Uterus (tissue), 2 donors: ENCODE measurements around the gene AUTS2.

ENCODE experiments used
- POLR2A ChIP-seq, 2 donors: fragments of 450-650 bp; IDR thresholded peaks; one replicate each; pipeline ENCODE4 v1.6.1; 2016; ENCODE audit warnings: antibody characterized with exemption in 2 of 2, mild to moderate bottlenecking in 1 of 2, moderate library complexity in 1 of 2
- TF ChIP-seq, protein P1 (sequence below), 4 experiments: fragments of 200-600 bp in 2 of 4; fragments of 450-650 bp in 2 of 4; sonication (generic) in 2 of 4; IDR thresholded peaks; one replicate each; pipeline ENCODE4 v1.5.1; 2016 to 2019; ENCODE audit warnings: antibody characterized with exemption in 4 of 4, mild to moderate bottlenecking in 2 of 4, moderate library complexity in 1 of 4

DNA sequence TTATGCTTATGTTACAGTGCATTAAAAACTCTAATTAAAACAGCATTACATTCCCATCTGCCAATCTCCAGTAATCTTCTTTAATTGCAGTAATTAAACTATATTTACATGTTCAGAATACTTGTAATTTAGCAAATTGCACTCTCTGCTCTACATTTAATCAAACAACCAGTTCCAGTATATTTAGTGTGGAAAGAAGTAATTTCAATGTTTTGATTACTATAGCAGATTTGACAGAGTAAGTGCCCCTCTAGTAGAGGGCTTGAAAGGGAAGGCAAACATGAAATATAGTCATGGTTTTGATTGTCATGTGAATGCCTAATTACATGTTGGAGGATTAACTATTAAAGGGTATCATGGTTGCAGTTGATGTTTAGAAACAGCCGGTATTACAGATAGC, 739.7 kb downstream of the AUTS2 start:
- TF ChIP-seq, protein P1, sequence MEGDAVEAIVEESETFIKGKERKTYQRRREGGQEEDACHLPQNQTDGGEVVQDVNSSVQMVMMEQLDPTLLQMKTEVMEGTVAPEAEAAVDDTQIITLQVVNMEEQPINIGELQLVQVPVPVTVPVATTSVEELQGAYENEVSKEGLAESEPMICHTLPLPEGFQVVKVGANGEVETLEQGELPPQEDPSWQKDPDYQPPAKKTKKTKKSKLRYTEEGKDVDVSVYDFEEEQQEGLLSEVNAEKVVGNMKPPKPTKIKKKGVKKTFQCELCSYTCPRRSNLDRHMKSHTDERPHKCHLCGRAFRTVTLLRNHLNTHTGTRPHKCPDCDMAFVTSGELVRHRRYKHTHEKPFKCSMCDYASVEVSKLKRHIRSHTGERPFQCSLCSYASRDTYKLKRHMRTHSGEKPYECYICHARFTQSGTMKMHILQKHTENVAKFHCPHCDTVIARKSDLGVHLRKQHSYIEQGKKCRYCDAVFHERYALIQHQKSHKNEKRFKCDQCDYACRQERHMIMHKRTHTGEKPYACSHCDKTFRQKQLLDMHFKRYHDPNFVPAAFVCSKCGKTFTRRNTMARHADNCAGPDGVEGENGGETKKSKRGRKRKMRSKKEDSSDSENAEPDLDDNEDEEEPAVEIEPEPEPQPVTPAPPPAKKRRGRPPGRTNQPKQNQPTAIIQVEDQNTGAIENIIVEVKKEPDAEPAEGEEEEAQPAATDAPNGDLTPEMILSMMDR (IDR thresholded peaks at IDR 0.05): no peak
- no peak for TF ChIP-seq POLR2A (IDR thresholded peaks at IDR 0.05)
